Sigmoid colon (tissue), 7 donors: ENCODE measurements around the gene RAB3A. TPM values are rescaled to one million over a fixed set of nuclear protein-coding genes. Genes with fewer than 3 reads are reported as not detected.

Experiments
- DNase-seq: peaks from one replicate; pipeline ENCODE4 v3.0.0-alpha.2; 2019
- H3K27ac ChIP-seq, 4 donors: fragments of 200-600 bp; sonication (generic); one replicate each; pipeline ENCODE4 v1.5.1; 2016 to 2019; ENCODE audit warnings: mild to moderate bottlenecking in 1 of 4
- H3K27me3 ChIP-seq, 3 donors: fragments of 200-600 bp; sonication (generic); one replicate each; pipeline ENCODE4 v1.5.1; 2019; ENCODE audit warnings: mild to moderate bottlenecking in 1 of 3
- H3K36me3 ChIP-seq, 4 donors: fragments of 200-600 bp; sonication (generic); one replicate each; pipeline ENCODE4 v1.5.1; 2016 to 2019
- H3K4me1 ChIP-seq, 4 donors: fragments of 200-600 bp; sonication (generic); one replicate each; pipeline ENCODE4 v1.5.1; 2017 to 2019
- H3K4me3 ChIP-seq, 4 donors: fragments of 200-600 bp; sonication (generic); one replicate each; pipeline ENCODE4 v1.5.1; 2017 to 2019; ENCODE audit warnings: mild to moderate bottlenecking in 2 of 4, moderate library complexity in 1 of 4
- H3K9me3 ChIP-seq, 4 donors: fragments of 200-600 bp in 3 of 4; sonication (generic) in 3 of 4; one replicate each; pipeline versions ENCODE4 v1.5.1 to v1.6.1; 2013 to 2019
- CTCF ChIP-seq, 4 experiments: fragments of 450-650 bp in 3 of 4; fragments of 200-600 bp in 1 of 4; IDR thresholded peaks; one replicate each; pipeline ENCODE4 v1.5.1; 2016 to 2019; ENCODE audit warnings: antibody characterized with exemption in 4 of 4, mild to moderate bottlenecking in 3 of 4, moderate library complexity in 2 of 4
- EP300 ChIP-seq, 4 donors: sonication (generic); formaldehyde crosslinking; IDR thresholded peaks; one replicate each; pipeline ENCODE4 v1.6.1; 2017; ENCODE audit warnings: antibody characterized with exemption in 4 of 4
- POLR2A ChIP-seq, 2 donors: fragments of 450-650 bp; IDR thresholded peaks; one replicate each; pipeline ENCODE4 v1.6.1; 2016; ENCODE audit warnings: antibody characterized with exemption in 2 of 2, mild to moderate bottlenecking in 2 of 2, moderate library complexity in 2 of 2
- POLR2AphosphoS5 ChIP-seq, 4 donors: sonication (generic); formaldehyde crosslinking; IDR thresholded peaks; one replicate each; pipeline ENCODE4 v1.6.1; 2017; ENCODE audit warnings: antibody characterized with exemption in 4 of 4
- WGBS, 2 donors: extraction: QIAGEN DNeasy Blood & Tissue Kit; methylation state at CpG; one replicate each; pipeline ENCODE4 v1.1.7; 2013; 5-methylcytosine and 5-hydroxymethylcytosine counted together
- intact Hi-C: fragments of 100-400 bp; cut with DNase I; formaldehyde crosslinking; loops from one replicate; pipeline ENCODE4 v1.15.1; 2023
- polyA plus RNA-seq, 3 donors: library from polyadenylated mRNA; stranded (reverse); fragments of 200-250 nt; gene quantifications; one replicate each; pipeline ENCODE4 v1.2.3, GENCODE V29; 2013
- total RNA-seq, 4 donors: library from RNA; depleted of rRNA; stranded (reverse); fragments of >200 nt; gene quantifications; one replicate each; pipeline ENCODE4 v1.1.0, GENCODE V29; 2016
- donor health status: healthy with polysubstance abuse.
- donor health status: Bipolar disorder and iron deficiency.
- donor health status: healthy.

Gene RAB3A
- total and polyA plus RNA-seq, 7 donors, result 0.66 to 4.8 (median 2.2) TPM

- Histone ChIP-seq H3K4me3 (peak overlapping the region; percentile 18 to 91 (median 50)), H3K4me1 (peaks cover 0 to 31% (median 24%) of the 10 kb centered on the region in 4 donors), H3K36me3 (peaks cover 0 to 39% (median 6%) of the 10 kb centered on the region in 4 donors), H3K27ac (peak overlapping the region; percentile 94 to 98 (median 96)), H3K27me3 (no peaks in the 10 kb centered on the region), H3K9me3 (no peaks in the 10 kb centered on the region)
- DNase-seq, result peak; percentile 90
- WGBS, 2 donors, result 34 to 43% methylated on average over 27 of the region's 27 CpGs
- TF ChIP-seq POLR2A (IDR thresholded peaks at IDR 0.05) (no peak), POLR2AphosphoS5 (IDR thresholded peaks at IDR 0.05) (peak in 2 of 4 donors; percentile 10 to 37)
- intact Hi-C loops, result loop anchor here (5.0 kb wide), 1 partner anchor 42 kb away; the partner anchor contains the start of gene PIK3R2
Observed at GRCh38 chr19:18194554-18195238, 9.1 kb downstream of the RAB3A start.

GRCh38 chr19:18194181-18194530 lies 9.7 kb downstream of the RAB3A start:
- TF ChIP-seq POLR2AphosphoS5 (IDR thresholded peaks at IDR 0.05), result no peak
- TF ChIP-seq POLR2A (IDR thresholded peaks at IDR 0.05), result no peak
- TF ChIP-seq CTCF (IDR thresholded peaks at IDR 0.05), result no peak
- no peak for TF ChIP-seq EP300 (IDR thresholded peaks at IDR 0.05)
- Histone ChIP-seq H3K36me3 (peaks cover 0 to 34% (median 3%) of the 10 kb centered on the region in 4 donors), H3K4me3 (peak overlapping the region in 3 of 4 donors; percentile 82 to 91 (median 85)), H3K4me1 (peaks cover 0 to 31% (median 24%) of the 10 kb centered on the region in 4 donors), H3K27ac (peak overlapping the region; percentile 94 to 98 (median 96)), H3K27me3 (no peaks in the 10 kb centered on the region), H3K9me3 (no peaks in the 10 kb centered on the region)
- intact Hi-C loops, result loop anchor here (5.0 kb wide), 1 partner anchor 42 kb away; the partner anchor contains the start of gene PIK3R2
- WGBS, 2 donors, result 54 to 71% methylated on average over 12 of the region's 12 CpGs
- no peak for DNase-seq

GRCh38 chr19:18193388-18194180 lies 10.3 kb downstream of the RAB3A start:
- H3K9me3 ChIP-seq, result no peaks in the 10 kb centered on the region
- TF ChIP-seq CTCF (IDR thresholded peaks at IDR 0.05) (no peak), POLR2AphosphoS5 (IDR thresholded peaks at IDR 0.05) (no peak), POLR2A (IDR thresholded peaks at IDR 0.05) (no peak), EP300 (IDR thresholded peaks at IDR 0.05) (no peak)
- H3K36me3 ChIP-seq, result peaks cover 0 to 28% (median 3%) of the 10 kb centered on the region in 4 donors
- H3K4me3 ChIP-seq, result peak overlapping the region; percentile 75 to 91 (median 84)
- 3 to 5% methylated on average over 46 of the region's 46 CpGs for WGBS, 2 donors
- H3K4me1 ChIP-seq, result peaks cover 0 to 31% (median 24%) of the 10 kb centered on the region in 4 donors
- H3K27ac ChIP-seq, result peak overlapping the region; percentile 94 to 98 (median 96)
- intact Hi-C loops, result loop anchor here (1.0 to 5.0 kb wide), 2 partner anchors 11 to 41 kb away; partner anchors contain the start of genes PIK3R2 and RAB3A
- peak; percentile 79 for DNase-seq
- no peaks in the 10 kb centered on the region for H3K27me3 ChIP-seq

GRCh38 chr19:18192673-18193387 lies 11.0 kb downstream of the RAB3A start, which contains the start of gene MPV17L2:
Gene MPV17L2, plus strand, starts transcription at chr19:18193218. Its CDS starts 64 bp downstream, at chr19:18193282.
- DNase-seq, result peak; percentile 100
- intact Hi-C loops, result loop anchor here (1.0 to 5.0 kb wide), 2 partner anchors 11 to 41 kb away; partner anchors contain the start of genes PIK3R2 and RAB3A
- TF ChIP-seq POLR2A (IDR thresholded peaks at IDR 0.05), result peak; percentile 90 to 93
- TF ChIP-seq CTCF (IDR thresholded peaks at IDR 0.05), result no peak
- TF ChIP-seq POLR2AphosphoS5 (IDR thresholded peaks at IDR 0.05), result peak; percentile 96 to 98 (median 98)

More at GRCh38 chr19:18192673-18193387, 11.0 kb downstream of the RAB3A start, which contains the start of gene MPV17L2:
- Histone ChIP-seq H3K27me3 (no peaks in the 10 kb centered on the region), H3K4me3 (peak within 1 kb of the TSS; percentile 75 to 91 (median 84)), H3K4me1 (peaks cover 0 to 31% (median 24%) of the 10 kb centered on the region in 4 donors), H3K27ac (peak within 1 kb of the TSS; percentile 95 to 99 (median 98)), H3K36me3 (peaks cover 0 to 20% (median 3%) of the 10 kb centered on the region in 4 donors), H3K9me3 (no peaks in the 10 kb centered on the region)
- 0% methylated on average over 74 of the region's 74 CpGs for WGBS, 2 donors
